ENCODE data around the gene DLEC1.

DNA sequence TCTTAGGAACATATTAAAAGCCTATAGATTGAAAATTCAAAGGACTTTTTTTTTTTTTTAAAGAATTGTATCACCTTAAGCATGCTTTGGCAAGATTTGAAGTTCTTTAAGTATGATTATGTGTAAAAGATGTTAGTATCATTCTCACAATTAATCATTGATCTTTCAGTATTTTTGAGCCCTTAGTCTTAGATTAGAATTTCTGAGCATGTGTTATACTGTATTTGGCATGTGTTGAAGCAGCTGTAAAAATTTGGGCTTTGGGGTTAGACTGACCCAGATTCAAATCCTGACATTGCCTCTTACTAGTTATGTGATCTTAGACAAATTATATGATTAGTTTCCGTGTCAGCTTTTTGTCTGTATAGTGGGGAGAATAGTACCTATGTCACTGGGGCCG, 132.6 kb downstream of the DLEC1 start:
- TF ChIP-seq, protein P1, sequence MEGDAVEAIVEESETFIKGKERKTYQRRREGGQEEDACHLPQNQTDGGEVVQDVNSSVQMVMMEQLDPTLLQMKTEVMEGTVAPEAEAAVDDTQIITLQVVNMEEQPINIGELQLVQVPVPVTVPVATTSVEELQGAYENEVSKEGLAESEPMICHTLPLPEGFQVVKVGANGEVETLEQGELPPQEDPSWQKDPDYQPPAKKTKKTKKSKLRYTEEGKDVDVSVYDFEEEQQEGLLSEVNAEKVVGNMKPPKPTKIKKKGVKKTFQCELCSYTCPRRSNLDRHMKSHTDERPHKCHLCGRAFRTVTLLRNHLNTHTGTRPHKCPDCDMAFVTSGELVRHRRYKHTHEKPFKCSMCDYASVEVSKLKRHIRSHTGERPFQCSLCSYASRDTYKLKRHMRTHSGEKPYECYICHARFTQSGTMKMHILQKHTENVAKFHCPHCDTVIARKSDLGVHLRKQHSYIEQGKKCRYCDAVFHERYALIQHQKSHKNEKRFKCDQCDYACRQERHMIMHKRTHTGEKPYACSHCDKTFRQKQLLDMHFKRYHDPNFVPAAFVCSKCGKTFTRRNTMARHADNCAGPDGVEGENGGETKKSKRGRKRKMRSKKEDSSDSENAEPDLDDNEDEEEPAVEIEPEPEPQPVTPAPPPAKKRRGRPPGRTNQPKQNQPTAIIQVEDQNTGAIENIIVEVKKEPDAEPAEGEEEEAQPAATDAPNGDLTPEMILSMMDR (IDR thresholded peaks at IDR 0.05): no peak
- no peak for TF ChIP-seq EP300 (IDR thresholded peaks at IDR 0.05)

All from suprapubic skin (tissue), 3 donors.